Measurements from ENCODE around the gene CD44. TPM values are rescaled to one million over a fixed set of nuclear protein-coding genes. Genes with fewer than 3 reads are reported as not detected.

The CD44 gene
- polyA plus RNA-seq, 2 of the 4 experiments (the other 2 are of a cell fraction): 309 to 585 TPM

- Histone ChIP-seq H3K9me3 (0 out of 3 replicates have a peak, but pooled peaks cover 3% of the 10 kb centered on the region), H3K4me1 (peaks cover 9% of the 10 kb centered on the region; the same call in 2 of the 3 replicates), H3K4me2 (peak overlapping the region; percentile 20; the same call in 2 of the 3 replicates), H3K27ac (peak overlapping the region; percentile 4 to 68; a peak in 4 of 6 replicates), H3K4me3 (no peak overlapping the region)
- ATAC-seq (peak; percentile 27 to 42; a peak in 2 of 6 replicates), FAIRE-seq (no peak), DNase-seq (ENCODE audit: low read depth in 1 of 2, low spot score in 1 of 2) (peak; percentile 8 to 54)
- 63% methylated on average over 4 of the region's 4 CpGs for WGBS (ENCODE audit: missing lambda C conversion rate)
- ChIA-PET POLR2A (no interaction called here), CTCF (interaction anchor here (1.1 to 1.4 kb wide), 4 partner anchors 15 to 310 kb away, joined by 3 read pairs; no protein-coding TSS in a partner anchor)
- TF ChIP-seq SMC3 (IDR thresholded peaks at IDR 0.05): no peak
- TF ChIP-seq EP300 (IDR thresholded peaks at IDR 0.05): peak in 1 of 2 experiments; percentile 26; a peak in 1 of 5 replicates
- no peak for TF ChIP-seq ELK1 (IDR thresholded peaks at IDR 0.05; ENCODE audit: low read depth, low read length)
- no peak for TF ChIP-seq BCL3 (IDR thresholded peaks at IDR 0.05)
Measured at GRCh38 chr11:35235936-35236666, 97.1 kb downstream of the CD44 start.

DNA sequence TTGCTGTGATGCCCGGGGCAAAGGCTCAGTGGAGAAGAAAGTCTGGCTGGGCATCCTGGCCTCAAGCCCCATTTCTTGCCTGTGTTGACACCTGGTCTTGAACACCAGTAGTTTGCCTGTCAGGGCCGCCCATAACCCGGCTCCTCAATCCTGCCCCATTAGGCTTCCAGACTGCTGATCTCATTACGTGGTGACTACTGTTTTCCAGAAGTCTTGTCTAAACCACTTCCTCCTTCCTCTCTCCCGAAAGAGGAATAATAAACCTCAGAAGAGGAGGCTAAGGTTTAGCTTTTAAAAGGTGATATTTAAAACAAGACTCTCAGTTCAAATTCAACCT, 97.7 kb downstream of the CD44 start:
- TF ChIP-seq ZSCAN20 (CRISPR knock-in tag; IDR thresholded peaks at IDR 0.05) (no peak), BCL3 (IDR thresholded peaks at IDR 0.05) (no peak), NPAS2 (CRISPR knock-in tag; IDR thresholded peaks at IDR 0.05; ENCODE audit: borderline replicate concordance) (no peak), EHMT2 (IDR thresholded peaks at IDR 0.05; ENCODE audit: low read depth) (no peak), CBX8 (IDR thresholded peaks at IDR 0.05) (no peak), RAD21 (conservative IDR thresholded peaks at IDR 0.05 in 1 of 2, IDR thresholded peaks at IDR 0.05 in 1 of 2) (no peak), RARB (CRISPR knock-in tag; IDR thresholded peaks at IDR 0.05) (no peak), HOXA7 (CRISPR knock-in tag; IDR thresholded peaks at IDR 0.05) (no peak), RNF2 (IDR thresholded peaks at IDR 0.05; ENCODE audit: borderline replicate concordance, low read depth) (no peak), SMC3 (IDR thresholded peaks at IDR 0.05) (no peak), HEYL (CRISPR knock-in tag; IDR thresholded peaks at IDR 0.05) (no peak), CEBPB (IDR thresholded peaks at IDR 0.05) (no peak), KDM1A (IDR thresholded peaks at IDR 0.05; ENCODE audit: low read depth) (no peak), BHLHE40 (IDR thresholded peaks at IDR 0.05; ENCODE audit: low read depth, low read length) (no peak), PHF8 (IDR thresholded peaks at IDR 0.05; ENCODE audit: borderline replicate concordance, low read depth) (no peak)
- TF ChIP-seq, protein P1, sequence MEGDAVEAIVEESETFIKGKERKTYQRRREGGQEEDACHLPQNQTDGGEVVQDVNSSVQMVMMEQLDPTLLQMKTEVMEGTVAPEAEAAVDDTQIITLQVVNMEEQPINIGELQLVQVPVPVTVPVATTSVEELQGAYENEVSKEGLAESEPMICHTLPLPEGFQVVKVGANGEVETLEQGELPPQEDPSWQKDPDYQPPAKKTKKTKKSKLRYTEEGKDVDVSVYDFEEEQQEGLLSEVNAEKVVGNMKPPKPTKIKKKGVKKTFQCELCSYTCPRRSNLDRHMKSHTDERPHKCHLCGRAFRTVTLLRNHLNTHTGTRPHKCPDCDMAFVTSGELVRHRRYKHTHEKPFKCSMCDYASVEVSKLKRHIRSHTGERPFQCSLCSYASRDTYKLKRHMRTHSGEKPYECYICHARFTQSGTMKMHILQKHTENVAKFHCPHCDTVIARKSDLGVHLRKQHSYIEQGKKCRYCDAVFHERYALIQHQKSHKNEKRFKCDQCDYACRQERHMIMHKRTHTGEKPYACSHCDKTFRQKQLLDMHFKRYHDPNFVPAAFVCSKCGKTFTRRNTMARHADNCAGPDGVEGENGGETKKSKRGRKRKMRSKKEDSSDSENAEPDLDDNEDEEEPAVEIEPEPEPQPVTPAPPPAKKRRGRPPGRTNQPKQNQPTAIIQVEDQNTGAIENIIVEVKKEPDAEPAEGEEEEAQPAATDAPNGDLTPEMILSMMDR (IDR thresholded peaks at IDR 0.05): no peak
- TF ChIP-seq, protein P2, sequence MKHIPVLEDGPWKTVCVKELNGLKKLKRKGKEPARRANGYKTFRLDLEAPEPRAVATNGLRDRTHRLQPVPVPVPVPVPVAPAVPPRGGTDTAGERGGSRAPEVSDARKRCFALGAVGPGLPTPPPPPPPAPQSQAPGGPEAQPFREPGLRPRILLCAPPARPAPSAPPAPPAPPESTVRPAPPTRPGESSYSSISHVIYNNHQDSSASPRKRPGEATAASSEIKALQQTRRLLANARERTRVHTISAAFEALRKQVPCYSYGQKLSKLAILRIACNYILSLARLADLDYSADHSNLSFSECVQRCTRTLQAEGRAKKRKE (CRISPR knock-in tag; IDR thresholded peaks at IDR 0.05; ENCODE audit: low read depth): no peak
- TF ChIP-seq, protein P3, sequence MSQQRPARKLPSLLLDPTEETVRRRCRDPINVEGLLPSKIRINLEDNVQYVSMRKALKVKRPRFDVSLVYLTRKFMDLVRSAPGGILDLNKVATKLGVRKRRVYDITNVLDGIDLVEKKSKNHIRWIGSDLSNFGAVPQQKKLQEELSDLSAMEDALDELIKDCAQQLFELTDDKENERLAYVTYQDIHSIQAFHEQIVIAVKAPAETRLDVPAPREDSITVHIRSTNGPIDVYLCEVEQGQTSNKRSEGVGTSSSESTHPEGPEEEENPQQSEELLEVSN (IDR thresholded peaks at IDR 0.05; ENCODE audit: borderline replicate concordance, low read depth): no peak
- H3K4me2 ChIP-seq: no peak overlapping the region
- no peak for DNase-seq (ENCODE audit: low read depth in 1 of 2, low spot score in 1 of 2)
- 0 out of 3 replicates have a peak, but pooled peaks cover 3% of the 10 kb centered on the region for H3K9me3 ChIP-seq
- no peak for FAIRE-seq
- H3K4me3 ChIP-seq: no peak overlapping the region
- H3K4me1 ChIP-seq: peaks cover 9% of the 10 kb centered on the region; the same call in 2 of the 3 replicates
- 0 out of 6 replicates have a peak, but pooled peaks of 1 of the 2 experiments have one; percentile 19 for ATAC-seq
- H3K27ac ChIP-seq: peak overlapping the region; percentile 4 to 68; a peak in 4 of 6 replicates
- 86% methylated on average over 5 of the region's 5 CpGs for WGBS (ENCODE audit: missing lambda C conversion rate)
- ChIA-PET CTCF (interaction anchor here (1.1 to 1.4 kb wide), 2 partner anchors 22 to 237 kb away, joined by 3 read pairs; no protein-coding TSS in a partner anchor), POLR2A (no interaction called here)

All from A549 (cell line).